Stimulated activated CD8-positive, alpha-beta memory T cell treated with anti-CD3 and anti-CD28 coated beads, Interleukin-4, amount 100 ng/mL, for 4 hours (primary cell): ENCODE data around the gene CCDC9B.

Experiments
- DNase-seq, 2 donors: peaks; one replicate each; pipeline ENCODE4 v3.0.0-alpha.2; 2020; ENCODE audit warnings: low read depth in 2 of 2, low spot score in 1 of 2

Gene CCDC9B

GRCh38 chr15:40310001-40310959 is 30.5 kb downstream of the CCDC9B start:
- DNase-seq = no peak

GRCh38 chr15:40309344-40309862 is 31.3 kb downstream of the CCDC9B start:
- no peak for DNase-seq

GRCh38 chr15:40307421-40308211 is 33.1 kb downstream of the CCDC9B start, which contains the start of gene PLCB2:
PLCB2 (minus strand) TSS chr15:40307935; CDS start chr15:40307672, 263 bp downstream.
- DNase-seq = peak; percentile 24 to 29

GRCh38 chr15:40306908-40307307 is 33.8 kb downstream of the CCDC9B start:
- DNase-seq = no peak

GRCh38 chr15:40306371-40306770 is 34.4 kb downstream of the CCDC9B start:
- no peak for DNase-seq

GRCh38 chr15:40305281-40305680 is 35.5 kb downstream of the CCDC9B start:
- DNase-seq = no peak

- no peak for DNase-seq
Observed at GRCh38 chr15:40303576-40303975, 37.2 kb downstream of the CCDC9B start.

GRCh38 chr15:40302981-40303380 is 37.8 kb downstream of the CCDC9B start:
- DNase-seq = no peak

- no peak for DNase-seq
Observed at GRCh38 chr15:40302288-40302886, 38.4 kb downstream of the CCDC9B start.

GRCh38 chr15:40301467-40302179 is 39.1 kb downstream of the CCDC9B start:
- DNase-seq = no peak

GRCh38 chr15:40300771-40301170 is 40.0 kb downstream of the CCDC9B start:
- DNase-seq = no peak

GRCh38 chr15:40300367-40300766 is 40.4 kb downstream of the CCDC9B start:
- DNase-seq = no peak

- no peak for DNase-seq
Observed at GRCh38 chr15:40298216-40298935, 42.4 kb downstream of the CCDC9B start.

GRCh38 chr15:40297356-40297755 is 43.4 kb downstream of the CCDC9B start:
- DNase-seq = no peak

GRCh38 chr15:40296561-40297230 is 44.0 kb downstream of the CCDC9B start:
- no peak for DNase-seq

GRCh38 chr15:40295877-40296560 is 44.7 kb downstream of the CCDC9B start:
- no peak for DNase-seq

- DNase-seq = no peak
Observed at GRCh38 chr15:40295297-40295696, 45.4 kb downstream of the CCDC9B start.

GRCh38 chr15:40293905-40294895 is 46.5 kb downstream of the CCDC9B start:
- no peak for DNase-seq
